Activated effector memory CD4-positive, alpha-beta T cell treated with anti-CD3 and anti-CD28 coated beads, Interleukin-2, amount 50 U/mL, for 16 hours (primary cell): ENCODE data around the gene ADAMTS16.

Experiments used
- DNase-seq: peaks from one replicate; pipeline ENCODE4 v3.0.0-alpha.2; 2020

Gene ADAMTS16

DNA sequence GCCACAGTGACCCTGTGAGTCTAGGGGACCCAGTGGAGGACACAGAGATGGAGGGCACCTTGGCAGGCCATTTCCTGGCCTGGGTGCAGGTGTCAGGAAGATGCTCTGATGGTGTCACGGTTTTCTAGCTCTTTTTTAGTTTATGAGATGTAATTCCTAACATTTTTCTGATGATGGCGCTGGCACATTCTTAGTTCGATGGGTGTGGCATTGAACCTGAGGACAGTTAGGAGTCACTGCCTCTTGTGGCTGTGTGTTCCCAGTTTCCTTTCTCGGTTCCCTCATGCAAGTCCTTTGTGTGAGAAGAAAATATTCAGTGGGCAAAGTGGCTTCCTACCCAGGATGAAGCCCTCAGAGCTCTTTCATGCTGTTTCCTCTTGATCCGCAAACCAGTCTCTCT lies 152.9 kb downstream of the ADAMTS16 start:
- no peak for DNase-seq

DNA sequence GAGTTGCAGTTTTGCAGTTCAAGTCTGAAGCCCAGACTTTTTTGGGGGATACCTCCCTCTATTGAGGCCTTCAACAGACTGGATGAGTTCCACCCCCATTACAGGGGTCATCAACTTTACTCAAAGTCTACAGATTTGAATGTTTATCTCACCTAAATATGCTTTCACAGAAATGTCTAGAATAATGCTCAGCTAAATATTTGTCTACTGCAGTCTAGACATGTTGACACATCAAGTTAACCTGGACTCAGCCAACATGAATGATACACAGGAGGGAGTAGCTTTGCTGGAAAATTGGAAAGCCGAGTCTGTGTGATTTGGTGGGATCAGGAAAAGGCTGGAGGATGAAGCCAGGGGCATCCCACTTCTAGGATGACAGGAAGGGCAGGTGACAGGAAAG lies 154.3 kb downstream of the ADAMTS16 start:
- DNase-seq, result no peak

DNA sequence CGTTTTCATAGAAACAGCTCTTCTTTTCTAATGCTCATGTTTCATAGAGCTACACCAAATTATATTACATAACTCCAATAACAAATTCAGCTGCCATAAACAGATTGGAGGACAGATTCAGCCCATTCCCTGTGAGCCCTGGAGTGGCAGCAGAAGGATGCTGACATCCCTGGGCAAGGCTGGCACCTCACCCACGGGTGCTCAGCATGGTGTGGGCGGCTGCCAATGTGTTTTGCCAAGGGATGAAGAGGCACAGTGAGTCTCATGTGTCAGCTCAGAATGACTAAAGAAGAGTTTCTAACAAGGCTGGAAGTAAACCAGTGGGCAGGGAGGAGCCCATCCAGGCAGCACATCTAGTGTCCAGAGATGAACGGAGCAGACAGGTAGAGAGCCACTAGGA lies 155.2 kb downstream of the ADAMTS16 start:
- DNase-seq, result no peak

- DNase-seq, result no peak
Observed at GRCh38 chr5:5296051-5296450, 155.9 kb downstream of the ADAMTS16 start.

GRCh38 chr5:5297432-5298067 lies 157.4 kb downstream of the ADAMTS16 start:
- no peak for DNase-seq

- no peak for DNase-seq
Observed at GRCh38 chr5:5298068-5298633, 158.0 kb downstream of the ADAMTS16 start.

DNA sequence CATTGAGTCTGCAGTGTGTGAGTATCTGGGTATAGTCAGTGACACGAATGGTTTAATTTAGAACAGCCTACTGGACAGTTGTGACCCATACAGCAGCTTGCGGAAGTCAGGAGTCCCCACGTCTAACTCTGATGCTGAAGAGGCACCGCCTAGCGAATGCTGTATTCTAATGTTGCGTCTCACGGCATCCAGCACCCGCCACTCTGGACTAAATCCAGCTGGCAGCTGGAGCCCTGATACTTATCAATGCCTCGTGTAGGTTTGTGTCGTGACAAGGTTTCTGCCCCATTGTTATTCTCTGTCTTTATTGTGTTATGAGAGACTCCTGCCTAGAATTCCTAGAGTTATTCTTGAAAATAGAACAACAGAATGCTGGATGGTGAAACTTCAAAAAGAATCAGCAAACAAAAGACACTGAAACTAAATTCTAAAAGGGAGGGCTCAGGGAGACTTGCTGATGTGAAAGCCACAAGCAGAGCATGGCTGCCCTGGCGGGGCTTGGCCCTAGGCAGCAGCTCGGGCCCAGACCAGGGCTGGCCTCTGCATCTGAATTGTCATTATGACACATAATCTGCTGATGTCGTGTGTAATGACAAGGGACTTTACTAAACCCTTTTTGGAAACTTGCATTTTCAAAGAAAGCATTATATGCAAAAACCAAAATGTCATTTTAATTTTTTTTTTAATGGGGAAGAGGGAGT lies 158.9 kb downstream of the ADAMTS16 start:
- DNase-seq, result no peak

GRCh38 chr5:5301176-5301575 lies 161.0 kb downstream of the ADAMTS16 start:
- DNase-seq, result no peak

- DNase-seq, result no peak
Observed at GRCh38 chr5:5302201-5302600, 162.1 kb downstream of the ADAMTS16 start.

DNA sequence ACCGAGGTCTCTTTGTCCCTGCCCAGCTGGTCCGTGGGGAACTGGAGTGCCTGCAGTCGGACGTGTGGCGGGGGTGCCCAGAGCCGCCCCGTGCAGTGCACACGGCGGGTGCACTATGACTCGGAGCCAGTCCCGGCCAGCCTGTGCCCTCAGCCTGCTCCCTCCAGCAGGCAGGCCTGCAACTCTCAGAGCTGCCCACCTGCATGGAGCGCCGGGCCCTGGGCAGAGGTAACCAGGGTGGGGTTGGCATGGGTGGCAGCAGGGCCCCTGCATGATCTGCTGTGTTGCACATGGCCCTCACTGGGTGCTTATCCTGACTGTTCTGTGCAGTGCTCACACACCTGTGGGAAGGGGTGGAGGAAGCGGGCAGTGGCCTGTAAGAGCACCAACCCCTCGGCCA lies 163.1 kb downstream of the ADAMTS16 start:
- DNase-seq, result no peak

- no peak for DNase-seq
Observed at GRCh38 chr5:5304361-5305020, 164.4 kb downstream of the ADAMTS16 start.

GRCh38 chr5:5306696-5307095 lies 166.6 kb downstream of the ADAMTS16 start:
- DNase-seq, result no peak

GRCh38 chr5:5308319-5308718 lies 168.2 kb downstream of the ADAMTS16 start:
- DNase-seq, result no peak

GRCh38 chr5:5309645-5310044 lies 169.5 kb downstream of the ADAMTS16 start:
- DNase-seq, result no peak

DNA sequence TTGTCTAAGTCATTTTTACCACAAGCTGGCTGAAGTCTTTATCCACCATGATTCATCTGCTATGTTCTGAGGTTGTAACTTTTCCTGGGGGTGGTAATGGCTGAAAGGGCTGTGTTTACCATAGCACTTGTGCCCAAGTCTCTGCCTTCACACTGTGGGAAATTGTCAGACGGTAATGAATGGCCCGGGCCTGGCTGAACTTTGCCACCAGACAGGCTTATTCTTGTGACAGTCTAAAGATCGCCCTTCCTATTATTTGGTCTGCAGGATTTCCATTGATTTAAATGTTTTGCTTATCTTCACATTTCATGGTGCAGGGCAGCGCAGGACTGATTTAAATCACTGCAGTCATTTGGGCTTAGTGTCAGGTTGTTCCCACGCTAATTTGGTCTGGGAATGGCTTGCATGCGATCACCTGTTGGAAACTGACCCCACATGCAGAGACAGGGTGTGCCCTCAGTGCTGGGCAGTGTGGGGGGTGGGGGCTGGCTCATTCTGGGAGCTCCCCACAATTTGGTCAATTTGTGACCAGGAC lies 173.0 kb downstream of the ADAMTS16 start:
- no peak for DNase-seq

DNA sequence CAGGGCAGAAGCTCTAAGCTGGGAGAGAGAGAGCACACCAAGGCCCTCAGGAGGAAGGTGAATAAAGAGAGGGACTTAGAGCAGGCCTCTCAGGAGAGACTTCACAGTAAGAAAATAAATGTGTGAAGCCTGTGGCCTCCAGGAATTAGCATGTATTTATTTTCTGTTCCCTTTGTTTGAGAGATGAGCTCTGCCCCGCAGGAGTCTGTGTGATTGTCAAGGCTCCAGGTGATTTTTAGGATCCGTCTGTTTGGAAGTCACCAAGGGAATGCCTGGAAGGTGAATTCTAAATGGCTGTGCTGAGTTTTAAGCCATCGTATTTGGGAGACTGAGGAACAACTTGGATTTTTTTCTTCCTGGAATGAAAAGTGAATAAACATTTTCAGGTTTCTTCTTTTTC lies 174.0 kb downstream of the ADAMTS16 start:
- no peak for DNase-seq

GRCh38 chr5:5314626-5315025 lies 174.5 kb downstream of the ADAMTS16 start:
- no peak for DNase-seq

- DNase-seq, result no peak
Observed at GRCh38 chr5:5315068-5315980, 175.2 kb downstream of the ADAMTS16 start.

DNA sequence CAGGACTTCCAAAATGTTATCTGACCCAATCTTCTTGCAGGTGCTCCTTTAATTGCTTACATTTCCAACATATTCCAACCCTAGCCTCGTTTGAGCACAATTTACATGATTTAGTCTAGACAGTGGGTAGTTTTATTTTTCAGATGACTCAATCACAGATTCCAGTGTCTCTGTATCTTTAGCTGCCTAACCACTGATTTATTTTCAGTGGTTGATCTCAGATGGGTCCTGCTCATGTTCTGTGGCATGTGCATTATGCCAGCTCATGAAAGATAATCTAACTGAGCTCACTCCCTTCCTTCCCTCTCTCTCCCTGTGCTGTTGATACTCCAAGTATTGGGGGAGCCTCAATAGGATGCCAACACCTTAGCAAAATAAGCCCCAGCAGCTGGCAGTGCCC lies 176.2 kb downstream of the ADAMTS16 start:
- DNase-seq, result no peak

DNA sequence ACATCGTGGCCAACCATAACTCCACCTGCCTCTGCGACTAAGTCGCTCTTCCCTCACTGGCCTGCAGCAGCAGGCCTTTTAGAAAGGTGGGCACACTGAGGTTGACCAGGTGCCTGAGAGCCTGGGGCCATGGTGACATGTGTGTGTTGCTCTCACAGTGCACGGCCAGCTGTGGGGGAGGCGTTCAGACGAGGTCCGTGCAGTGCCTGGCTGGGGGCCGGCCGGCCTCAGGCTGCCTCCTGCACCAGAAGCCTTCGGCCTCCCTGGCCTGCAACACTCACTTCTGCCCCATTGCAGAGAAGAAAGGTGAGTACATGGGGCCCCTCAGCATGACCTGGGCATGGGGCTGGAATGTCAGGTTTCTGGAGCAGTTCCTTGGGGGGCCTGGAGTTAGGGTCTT lies 177.8 kb downstream of the ADAMTS16 start:
- no peak for DNase-seq

- DNase-seq, result no peak
Observed at GRCh38 chr5:5318426-5319190, 178.5 kb downstream of the ADAMTS16 start.
